Measurements from ENCODE around the gene DDX54.

- TF ChIP-seq POLR2A (IDR thresholded peaks at IDR 0.05; ENCODE audit: low read depth): no peak
- TF ChIP-seq CTCF (IDR thresholded peaks at IDR 0.05): no peak
- no peak for TF ChIP-seq POLR2AphosphoS5 (IDR thresholded peaks at IDR 0.05)
These were observed 25.9 kb upstream of the DDX54 start for GRCh38 chr12:113211160-113211559.
